HepG2 (cell line): ENCODE measurements around the gene TMEFF2. TPM values are rescaled to one million over a fixed set of nuclear protein-coding genes. Genes with fewer than 3 reads are reported as not detected.

Source experiments
- ATAC-seq: fragments of 200-7000 bp; cut with Tn5 transposase; 3 replicates; pipeline ENCODE4 v1.9.1; 2020; ENCODE audit warnings: mild to moderate bottlenecking, moderate library complexity
- BruUV-seq: library from RNA; stranded (reverse); fragments of 400-500 nt; replicated peaks from 2 replicates; lab custom pipeline; 2021; lab: Mats Ljungman, UMichigan
- CTCF ChIA-PET: fragments of 300-600 bp; formaldehyde crosslinking; extraction: SDS; loops from one replicate; lab custom pipeline; 2021; ENCODE audit warnings: low total read pairs, inconsistent platforms, low intra/inter-chr PET ratio; lab: Yijun Ruan, JAX
- POLR2A ChIA-PET: fragments of 350-600 bp; sonication (Branson Sonifier 250); formaldehyde crosslinking; loops from one replicate; lab custom pipeline; 2020; ENCODE audit warnings: antibody characterized with exemption, inconsistent platforms; lab: Yijun Ruan, JAX
- DNase-seq: peaks from one replicate; pipeline ENCODE4 v3.0.0-alpha.2; 2015; ENCODE audit warnings: low spot score
- FAIRE-seq: peaks from 3 replicates; lab custom pipeline; 2011; peaks lifted over from hg19 to GRCh38; lab: Jason Lieb, UNC
- H2AFZ ChIP-seq: one replicate; pipeline ENCODE4 v1.6.1; 2011; ENCODE audit warnings: low read length, inconsistent platforms
- H3K27ac ChIP-seq: fragments of 300-600 bp; 3 replicates; pipeline ENCODE4 v1.8.0; 2011; ENCODE audit warnings: mixed run types, mild to moderate bottlenecking, mixed read lengths, low read length, inconsistent platforms; ENCODE audit not compliant: insufficient read depth; ENCODE audit errors: extremely low read length
- H3K27me3 ChIP-seq, 2 experiments: fragments of 200-600 bp in 1 of 2; 2 replicates in 1 of 2; 3 replicates in 1 of 2; pipeline versions ENCODE4 v1.6.0 to v1.8.0; 2011; ENCODE audit warnings: low read length in 2 of 2, mild to moderate bottlenecking in 2 of 2, moderate library complexity in 2 of 2, inconsistent platforms in 1 of 2; ENCODE audit not compliant: insufficient read depth in 2 of 2, control insufficient read depth in 1 of 2
- H3K36me3 ChIP-seq, 2 experiments: fragments of 200-600 bp in 1 of 2; replicated peaks in 1 of 2; 2 replicates in 1 of 2; 3 replicates in 1 of 2; pipeline versions ENCODE4 v1.5.1 to v1.8.0; 2011; ENCODE audit warnings: low read length in 2 of 2, inconsistent platforms in 1 of 2; ENCODE audit not compliant: insufficient read depth in 2 of 2, control insufficient read depth in 1 of 2
- H3K4me1 ChIP-seq: 2 replicates; pipeline ENCODE4 v1.5.1; 2012; ENCODE audit warnings: low read length, inconsistent platforms; ENCODE audit not compliant: insufficient read depth
- H3K4me2 ChIP-seq: 2 replicates; pipeline ENCODE4 v1.6.0; 2011; ENCODE audit warnings: low read depth, low read length, inconsistent platforms
- H3K4me3 ChIP-seq, 3 experiments: fragments of 200-600 bp in 1 of 3; sonication (generic), shearing (Covaris generic) in 1 of 3; replicated peaks in 1 of 3; 2 replicates each; pipeline ENCODE4 v1.5.1; 2011 to 2016; ENCODE audit warnings: low read length in 3 of 3, inconsistent platforms in 2 of 3, low read depth in 2 of 3, mild to moderate bottlenecking in 2 of 3, control low read depth in 1 of 3, mixed read lengths in 1 of 3; ENCODE audit not compliant: insufficient read depth in 1 of 3
- H3K79me2 ChIP-seq: one replicate; pipeline ENCODE4 v1.6.1; 2011; ENCODE audit warnings: low read length, inconsistent platforms; ENCODE audit not compliant: insufficient read depth
- H3K9ac ChIP-seq: 2 replicates; pipeline ENCODE4 v1.6.0; 2011; ENCODE audit warnings: mild to moderate bottlenecking, low read depth, low read length, inconsistent platforms; ENCODE audit not compliant: insufficient read depth
- H3K9me3 ChIP-seq: 2 replicates; pipeline ENCODE4 v1.5.1; 2012; ENCODE audit warnings: mild to moderate bottlenecking, low read length
- H4K20me1 ChIP-seq: 2 replicates; pipeline ENCODE4 v1.6.0; 2011; ENCODE audit warnings: inconsistent platforms, mild to moderate bottlenecking, low read length, moderate library complexity; ENCODE audit not compliant: insufficient read depth
- CEBPB ChIP-seq: IDR thresholded peaks from 2 replicates; pipeline ENCODE4 v1.6.1; 2011; ENCODE audit warnings: low read depth, low read length, improper control_type of control experiment, borderline replicate concordance
- ELK4 ChIP-seq: sonication (generic); formaldehyde crosslinking; IDR thresholded peaks from 2 replicates; pipeline ENCODE4 v1.9.0; 2021; ENCODE audit warnings: missing genetic modification reagents, borderline replicate concordance
- GABPB1 ChIP-seq: IDR thresholded peaks from 2 replicates; pipeline ENCODE4 v1.6.1; 2016; ENCODE audit warnings: mild to moderate bottlenecking, missing genetic modification reagents, moderate library complexity, missing compliant biosample characterization
- HNF4A ChIP-seq: sonication (generic); formaldehyde crosslinking; IDR thresholded peaks from 2 replicates; pipeline ENCODE4 v1.4.0; 2020; ENCODE audit warnings: missing genetic modification reagents
- JUN ChIP-seq: sonication (generic); formaldehyde crosslinking; IDR thresholded peaks from 2 replicates; pipeline ENCODE4 v1.4.0; 2020; ENCODE audit warnings: mild to moderate bottlenecking, missing genetic modification reagents
- MTA1 ChIP-seq: sonication (generic); formaldehyde crosslinking; IDR thresholded peaks from 2 replicates; pipeline ENCODE4 v1.4.0; 2020; ENCODE audit warnings: missing genetic modification reagents, mild to moderate bottlenecking, borderline replicate concordance
- NR1H2 ChIP-seq: sonication (generic); formaldehyde crosslinking; IDR thresholded peaks from 2 replicates; pipeline ENCODE4 v1.8.1; 2022; ENCODE audit warnings: low read depth, missing genetic modification reagents, borderline replicate concordance
- RERE ChIP-seq: IDR thresholded peaks from 2 replicates; pipeline ENCODE4 v1.6.1; 2016; ENCODE audit warnings: low read depth, missing genetic modification reagents, missing compliant biosample characterization
- SKI ChIP-seq: fragments of 450-650 bp; IDR thresholded peaks from one replicate; pipeline ENCODE4 v1.6.1; 2018; ENCODE audit warnings: mild to moderate bottlenecking; ENCODE audit not compliant: partially characterized antibody
- ZBTB33 ChIP-seq: sonication (generic); formaldehyde crosslinking; IDR thresholded peaks from 2 replicates; pipeline ENCODE4 v1.4.0; 2020; ENCODE audit warnings: missing genetic modification reagents
- ZNF558 ChIP-seq: sonication (generic); formaldehyde crosslinking; IDR thresholded peaks from 2 replicates; pipeline ENCODE4 v1.9.0; 2022; ENCODE audit warnings: mild to moderate bottlenecking, missing genetic modification reagents, borderline replicate concordance
- ZNF597 ChIP-seq: sonication (generic); formaldehyde crosslinking; IDR thresholded peaks from 2 replicates; pipeline ENCODE4 v1.5.0; 2020; ENCODE audit warnings: missing genetic modification reagents
- ZNF784 ChIP-seq: sonication (generic); formaldehyde crosslinking; IDR thresholded peaks from 2 replicates; pipeline ENCODE4 v1.5.1; 2020; ENCODE audit warnings: missing genetic modification reagents, mild to moderate bottlenecking, borderline replicate concordance
- WGBS: methylation state at CpG from one replicate; pipeline ENCODE4 v1.1.6; 2017; ENCODE audit warnings: low lambda C conversion rate; 5-methylcytosine and 5-hydroxymethylcytosine counted together
- in situ Hi-C: cut with HindIII; loops from 2 replicates; pipeline ENCODE4 v1.10.0; 2017; ENCODE audit warnings: low pct_unique_long_range_greater_than_20kb; ENCODE audit not compliant: extremely low pct_ligation_motif_present
- intact Hi-C: fragments of 100-400 bp; cut with micrococcal nuclease; formaldehyde crosslinking; loops from one replicate; pipeline ENCODE4 v1.10.0; 2022; ENCODE audit not compliant: unreplicated experiment
- polyA plus RNA-seq, 8 experiments: library from polyadenylated mRNA; depleted of rRNA in 3 of 8; stranded (reverse) in 7 of 8; unstranded in 1 of 8; fragments of >200 nt; fragmentation: Illumina TruSeq in 4 of 8; extraction: Trizol in 4 of 8; gene quantifications; 2 replicates each; pipeline versions ENCODE4 v1.2.1 to v1.2.3, GENCODE V29; 2011 to 2016; ENCODE audit warnings: low read depth in 4 of 8, missing spikeins in 1 of 8, mixed read lengths in 1 of 8; ENCODE audit not compliant: insufficient read depth in 1 of 8
- total RNA-seq, 5 experiments: library from RNA; depleted of rRNA; stranded (reverse); fragments of >200 nt; fragmentation: Illumina TruSeq; extraction: Trizol; gene quantifications; 2 replicates each; pipeline ENCODE4 v1.2.3, GENCODE V29; 2016; ENCODE audit warnings: low read depth in 1 of 5

Gene TMEFF2
- total and polyA plus RNA-seq, 2 of the 13 experiments (the other 11 are each of a cell fraction or from before 2014, with no cell fraction given): not detected

GRCh38 chr2:191945623-191946022, 249.1 kb downstream of the TMEFF2 start:
- Histone ChIP-seq H3K36me3 (no peaks in the 10 kb centered on the region), H4K20me1 (no peaks in the 10 kb centered on the region), H2AFZ (no peak overlapping the region), H3K9me3 (no peaks in the 10 kb centered on the region), H3K4me2 (no peak overlapping the region), H3K4me3 (no peak overlapping the region), H3K27me3 (no peaks in the 10 kb centered on the region), H3K4me1 (peaks cover 8% of the 10 kb centered on the region), H3K27ac (no peak overlapping the region), H3K9ac (no peak overlapping the region), H3K79me2 (no peaks in the 10 kb centered on the region)
- in situ Hi-C loops (no loop called here), intact Hi-C loops (no loop called here)
- POLR2A ChIA-PET: no interaction called here
- ATAC-seq (peak; percentile 70; the same call in 2 of the 3 replicates), FAIRE-seq (no peak), DNase-seq (peak; percentile 44)
- CTCF ChIA-PET: no interaction called here
- BruUV-seq: no TSS peak
- 38% methylated on average over 1 of the region's 1 CpG for WGBS
- TF ChIP-seq MTA1 (CRISPR knock-in tag) (no peak), ZBTB33 (no peak), ZNF558 (CRISPR knock-in tag) (no peak), ELK4 (CRISPR knock-in tag) (no peak), ZNF597 (CRISPR knock-in tag) (no peak), ZNF784 (CRISPR knock-in tag) (no peak), JUN (CRISPR knock-in tag) (no peak), SKI (no peak), HNF4A (peak; percentile 39), GABPB1 (no peak), NR1H2 (no peak), CEBPB (peak; percentile 21; the same call in 1 of the 2 replicates), RERE (no peak)
